HL-60 (cell line): ENCODE data around the gene YIPF4.
"Not testable (repeated sequence)": the region's sequence is repeated elsewhere in the genome, so short reads cannot be mapped to it uniquely, and the experiment has no call there.

Source experiments
- DNase-seq, 2 experiments: peaks; one replicate each; pipeline ENCODE4 v3.0.0-alpha.2; 2010 to 2020; ENCODE audit warnings: low read depth in 1 of 2, low spot score in 1 of 2
- H3K27ac ChIP-seq: fragments of 250-450 bp; sonication (Bioruptor Pico); replicated peaks from 2 replicates; pipeline ENCODE4 v1.5.1; 2020; ENCODE audit warnings: mild to moderate bottlenecking, moderate library complexity
- H3K27me3 ChIP-seq: fragments of 250-450 bp; sonication (Bioruptor Pico); 2 replicates; pipeline ENCODE4 v1.5.1; 2021; ENCODE audit warnings: mild to moderate bottlenecking, moderate library complexity; ENCODE audit not compliant: insufficient read depth, poor library complexity, severe bottlenecking
- H3K4me3 ChIP-seq: replicated peaks from 2 replicates; pipeline ENCODE4 v1.5.1; 2011; ENCODE audit warnings: mild to moderate bottlenecking, control low read depth, low read length; ENCODE audit not compliant: insufficient read depth
- CTCF ChIP-seq: IDR thresholded peaks from one replicate; pipeline ENCODE4 v1.5.1; 2011; ENCODE audit warnings: low read length, control low read depth, inconsistent platforms; ENCODE audit not compliant: insufficient read depth
- GABPA ChIP-seq: IDR thresholded peaks from 2 replicates; pipeline ENCODE4 v1.6.1; 2012; ENCODE audit warnings: low read depth
- POLR2AphosphoS5 ChIP-seq: IDR thresholded peaks from 2 replicates; pipeline ENCODE4 v1.6.1; 2012; ENCODE audit warnings: low read depth
- REST ChIP-seq: IDR thresholded peaks from 2 replicates; pipeline ENCODE4 v1.6.1; 2012; ENCODE audit warnings: low read depth; ENCODE audit not compliant: insufficient replicate concordance
- SPI1 ChIP-seq: IDR thresholded peaks from 2 replicates; pipeline ENCODE4 v1.6.1; 2012; ENCODE audit warnings: low read depth, mild to moderate bottlenecking, borderline replicate concordance

Gene YIPF4

GRCh38 chr2:32290000-32290339 lies 12.3 kb downstream of the YIPF4 start:
- H3K27me3 ChIP-seq: no peaks in the 10 kb centered on the region
- no peak overlapping the region for H3K4me3 ChIP-seq
- H3K27ac ChIP-seq: no peak overlapping the region
- DNase-seq: no peak
- TF ChIP-seq SPI1 (no peak), GABPA (no peak), REST (no peak), POLR2AphosphoS5 (no peak), CTCF (no peak)

- Histone ChIP-seq H3K4me3 (no peak overlapping the region), H3K27me3 (no peaks in the 10 kb centered on the region), H3K27ac (no peak overlapping the region)
- no peak for DNase-seq
- TF ChIP-seq REST (no peak), CTCF (no peak), GABPA (no peak), POLR2AphosphoS5 (no peak), SPI1 (no peak)
These were observed 14.0 kb downstream of the YIPF4 start for GRCh38 chr2:32291746-32292145.

GRCh38 chr2:32293493-32293892 lies 15.8 kb downstream of the YIPF4 start:
- not testable (repeated sequence) for H3K4me3 ChIP-seq, H3K27me3 ChIP-seq, H3K27ac ChIP-seq, DNase-seq

- not testable (repeated sequence) for H3K4me3 ChIP-seq, H3K27me3 ChIP-seq, DNase-seq, H3K27ac ChIP-seq
These were observed 16.4 kb downstream of the YIPF4 start for GRCh38 chr2:32293966-32294562.

- DNase-seq: no peak
- H3K27me3 ChIP-seq: no peaks in the 10 kb centered on the region
- H3K27ac ChIP-seq: no peak overlapping the region
- TF ChIP-seq CTCF (no peak), GABPA (no peak), REST (no peak), SPI1 (no peak), POLR2AphosphoS5 (no peak)
- no peak overlapping the region for H3K4me3 ChIP-seq
These were observed 32.9 kb downstream of the YIPF4 start for GRCh38 chr2:32310577-32310976.
